Muscle of arm (tissue), 14 donors: ENCODE data around the gene NCAM1. TPM values are rescaled to one million over a fixed set of nuclear protein-coding genes. Genes with fewer than 3 reads are reported as not detected.
"Not testable (repeated sequence)": the region's sequence is repeated elsewhere in the genome, so short reads cannot be mapped to it uniquely, and the experiment has no call there.

Experiments used
- DNase-seq: peaks from one replicate; pipeline ENCODE4 v3.0.0-alpha.2; 2013
- long read RNA-seq, 11 donors: transcript quantifications; one replicate each; lab custom pipeline, GENCODE V29; 2026
- polyA plus RNA-seq, 12 donors: library from polyadenylated mRNA; unstranded; fragments of 120-200 nt; gene quantifications; one replicate each; pipeline ENCODE4 v1.2.1, GENCODE V29; 2013; ENCODE audit not compliant: insufficient read length in 12 of 12

Gene NCAM1
- polyA plus RNA-seq = 100 to 1,000 TPM; 105 to 161 (median 136) TPM
- long read RNA-seq, donor 1, transcript NCAM1-216 (3 exons, 560 nt) = major isoform, 14 of 51 reads
- long read RNA-seq, donor 1, partial matches to known transcripts = 37 of 51 reads
- long read RNA-seq, donor 1, other reads (novel, unspliced or antisense) = 0 of 51 reads
- long read RNA-seq, donor 2, partial matches to known transcripts = 5 of 16 reads
- long read RNA-seq, donor 2, other reads (novel, unspliced or antisense) = 6 of 16 reads
- long read RNA-seq, donor 3, transcript NCAM1-216 (3 exons, 560 nt) = major isoform, 5 of 12 reads
- long read RNA-seq, donor 3, partial matches to known transcripts = 5 of 12 reads
- long read RNA-seq, donor 3, other reads (novel, unspliced or antisense) = 0 of 12 reads
- long read RNA-seq, donor 4, partial matches to known transcripts = 0 of 5 reads
- long read RNA-seq, donor 4, other reads (novel, unspliced or antisense) = 0 of 5 reads
- long read RNA-seq, donor 5 = 0 reads
- long read RNA-seq, donor 6, partial matches to known transcripts = 0 of 2 reads
- long read RNA-seq, donor 6, other reads (novel, unspliced or antisense) = 0 of 2 reads
- long read RNA-seq, donor 7, partial matches to known transcripts = 10 of 13 reads
- long read RNA-seq, donor 7, other reads (novel, unspliced or antisense) = 0 of 13 reads
- long read RNA-seq, donor 8, partial matches to known transcripts = 27 of 34 reads
- long read RNA-seq, donor 8, other reads (novel, unspliced or antisense) = 0 of 34 reads
- long read RNA-seq, donor 9, partial matches to known transcripts = 22 of 24 reads
- long read RNA-seq, donor 9, other reads (novel, unspliced or antisense) = 0 of 24 reads
- long read RNA-seq, donor 10, partial matches to known transcripts = 6 of 10 reads
- long read RNA-seq, donor 10, other reads (novel, unspliced or antisense) = 0 of 10 reads
- long read RNA-seq, donor 11, transcript NCAM1-216 (3 exons, 560 nt) = major isoform, 11 of 29 reads
- long read RNA-seq, donor 11, partial matches to known transcripts = 18 of 29 reads
- long read RNA-seq, donor 11, other reads (novel, unspliced or antisense) = 0 of 29 reads

DNA sequence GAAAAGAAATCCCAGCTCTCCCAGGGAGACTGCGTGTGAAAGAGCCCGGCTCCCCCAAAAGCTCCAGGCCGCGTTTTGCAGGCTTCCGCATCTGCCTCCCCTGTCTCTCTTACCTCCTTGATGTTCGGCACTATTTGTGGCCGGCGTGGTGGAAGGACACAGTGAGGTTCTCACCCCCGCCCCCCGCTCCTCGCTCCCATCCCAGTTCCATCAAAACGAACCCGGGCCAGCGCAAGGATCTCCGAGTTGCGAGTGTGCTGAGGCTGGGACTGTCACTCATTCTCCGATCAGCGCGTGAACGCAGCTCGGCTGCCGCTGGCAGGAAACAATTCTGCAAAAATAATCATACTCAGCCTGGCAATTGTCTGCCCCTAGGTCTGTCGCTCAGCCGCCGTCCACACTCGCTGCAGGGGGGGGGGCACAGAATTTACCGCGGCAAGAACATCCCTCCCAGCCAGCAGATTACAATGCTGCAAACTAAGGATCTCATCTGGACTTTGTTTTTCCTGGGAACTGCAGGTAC lies at the start of gene NCAM1:
NCAM1 (plus strand) TSS at position 275 of the 523 bp plus-strand sequence.
- peak; percentile 86 for DNase-seq

DNA sequence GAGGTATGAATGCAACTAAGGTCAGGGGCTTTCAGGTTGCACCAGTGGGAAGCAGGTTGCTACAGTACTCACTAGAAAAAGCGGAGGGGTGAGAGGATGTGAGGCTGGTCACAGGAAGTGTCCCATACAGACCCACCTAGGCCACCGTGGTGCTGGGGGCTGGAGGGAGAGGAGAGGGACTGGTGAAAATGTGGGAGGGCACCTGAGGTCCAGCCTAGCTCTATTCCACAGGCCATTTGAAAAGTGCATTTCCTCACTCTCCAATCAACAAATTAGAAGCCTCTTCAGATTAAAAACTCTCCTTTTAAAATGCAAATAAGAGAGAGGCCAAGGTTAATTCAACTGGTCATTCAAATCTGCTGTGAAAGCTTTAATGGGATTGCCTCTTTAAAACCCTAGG lies 38.6 kb upstream of the NCAM1 start:
- DNase-seq = no peak

DNA sequence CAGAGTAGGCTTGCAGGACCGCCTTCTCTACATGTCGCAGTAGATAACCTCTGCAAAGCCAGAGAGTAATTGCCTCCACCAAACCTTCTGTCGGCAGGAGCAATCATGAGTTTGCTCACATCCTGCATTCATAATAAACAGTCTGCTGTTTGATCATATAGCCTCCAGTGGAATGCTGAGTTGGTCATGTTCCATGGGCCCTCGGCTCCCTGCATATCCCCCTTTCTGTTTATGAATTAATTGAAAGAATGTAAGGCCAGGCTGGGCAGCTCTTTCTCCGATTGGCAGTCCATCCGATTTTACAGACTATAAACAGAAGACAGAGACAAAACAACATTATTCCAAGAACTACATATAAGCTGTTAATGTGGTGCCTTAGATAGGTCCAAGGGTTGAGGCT lies 36.4 kb upstream of the NCAM1 start:
- not testable (repeated sequence) for DNase-seq

DNA sequence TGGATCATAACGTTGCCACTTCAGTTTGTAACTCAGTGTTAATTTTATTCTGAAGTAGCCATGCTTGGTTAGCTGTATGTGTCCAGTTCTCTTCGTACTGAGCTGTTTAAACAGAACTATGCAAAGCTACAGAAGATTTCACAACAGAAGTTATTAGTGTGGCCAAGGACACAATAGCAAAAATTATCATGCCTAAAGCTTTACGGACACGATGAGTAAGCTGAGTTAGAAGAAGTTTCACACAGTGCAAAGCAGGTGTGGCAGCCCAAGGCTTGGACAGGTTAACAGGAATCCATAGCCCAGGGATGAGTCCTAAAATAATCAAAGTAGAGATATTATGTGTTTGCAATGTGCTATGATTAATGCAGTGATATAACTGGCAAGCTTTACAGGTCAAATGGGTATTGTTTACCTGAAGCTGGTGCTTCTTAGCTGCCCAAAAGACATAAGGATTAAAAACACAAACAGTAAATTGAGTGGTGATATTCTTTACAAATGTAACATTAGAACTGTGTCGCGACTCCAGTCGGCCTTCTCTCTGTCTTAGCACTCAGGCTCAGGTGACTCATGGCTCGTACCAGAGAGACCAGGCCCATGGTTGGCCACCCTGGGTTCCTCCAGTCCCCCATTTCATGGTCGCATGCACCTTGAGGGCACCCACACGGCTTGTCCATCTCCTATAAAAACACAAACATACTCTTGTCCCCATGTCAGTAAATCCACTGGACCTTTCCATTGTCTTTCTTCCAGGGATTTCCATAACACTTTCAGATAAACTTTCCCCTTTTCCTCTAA lies 35.5 kb upstream of the NCAM1 start:
- no peak for DNase-seq

DNA sequence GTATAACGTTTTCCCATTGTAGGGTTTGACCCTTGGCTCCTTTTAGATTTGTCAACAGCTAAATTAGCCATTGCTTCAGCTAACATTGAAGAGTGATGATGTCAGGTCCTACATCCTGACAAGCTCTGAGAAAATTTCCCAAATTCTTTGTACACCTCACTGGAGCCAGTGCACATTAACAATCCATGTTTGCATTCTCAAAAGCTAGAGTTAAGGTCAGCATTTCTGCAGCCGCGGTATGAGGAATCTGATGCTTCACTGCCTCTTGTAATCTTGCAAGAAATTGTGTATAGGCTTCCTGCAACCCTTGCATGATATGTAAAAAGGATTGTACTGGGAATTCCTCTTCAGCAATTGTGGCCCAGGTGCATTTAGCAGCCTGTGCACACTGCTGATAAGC lies 33.1 kb upstream of the NCAM1 start:
- no peak for DNase-seq

DNA sequence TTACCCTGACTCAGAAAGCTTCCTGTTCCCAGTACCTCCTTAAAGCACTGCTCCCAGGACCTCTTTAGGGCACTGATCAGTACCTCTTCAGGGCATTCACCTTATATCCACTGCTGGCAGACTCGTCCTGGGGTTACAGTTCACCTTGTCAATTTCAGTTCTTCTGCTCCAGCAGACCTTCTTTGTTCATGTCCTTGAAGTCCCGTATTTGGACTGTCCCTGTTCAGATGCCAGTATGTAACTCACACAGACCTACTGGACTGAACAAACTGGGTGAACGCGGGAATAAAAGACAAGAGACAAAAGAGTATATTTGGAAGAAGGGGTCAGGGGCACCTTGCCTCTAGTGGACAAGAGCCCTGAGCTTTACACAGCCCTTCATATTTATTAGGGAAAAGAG lies 31.8 kb upstream of the NCAM1 start:
- no peak for DNase-seq

DNA sequence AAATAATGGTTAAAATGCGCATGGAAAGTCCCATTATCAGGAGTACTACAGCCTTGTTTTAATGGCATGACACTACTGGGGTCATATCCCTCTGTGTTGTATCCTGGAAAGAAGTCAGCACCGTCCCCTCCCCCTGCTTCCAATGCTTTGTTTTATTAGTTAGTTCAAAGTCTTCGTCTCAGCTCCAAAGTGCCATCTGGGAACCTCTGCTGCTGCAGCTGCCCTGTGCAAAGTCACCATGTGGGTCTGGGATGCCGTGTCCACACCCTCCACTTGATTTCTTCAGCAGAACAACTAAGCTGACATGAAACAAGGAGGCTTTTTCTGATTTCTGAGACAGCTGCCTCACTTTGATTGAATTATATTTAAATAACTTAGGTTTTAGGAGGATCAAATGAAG lies 29.5 kb upstream of the NCAM1 start:
- no peak for DNase-seq

DNA sequence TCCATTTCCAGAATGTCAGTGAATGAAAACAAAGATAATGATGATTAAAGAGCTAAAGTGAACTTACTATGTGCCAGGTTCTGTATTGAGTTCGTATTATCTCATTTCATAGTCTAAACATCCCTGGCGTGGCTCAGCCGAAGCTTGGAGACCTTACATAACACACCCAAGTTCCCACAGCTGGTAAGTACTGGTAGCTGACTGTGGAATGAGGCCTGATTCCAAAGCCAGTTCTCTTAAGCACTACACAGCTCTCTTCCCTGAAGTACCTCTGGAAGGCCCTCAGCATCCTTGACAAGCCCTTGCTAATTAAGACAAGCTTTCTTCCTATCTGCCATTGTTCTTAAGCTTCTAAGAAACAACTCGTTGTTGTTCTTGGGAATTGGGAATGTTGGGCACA lies 28.6 kb upstream of the NCAM1 start:
- DNase-seq = no peak

DNA sequence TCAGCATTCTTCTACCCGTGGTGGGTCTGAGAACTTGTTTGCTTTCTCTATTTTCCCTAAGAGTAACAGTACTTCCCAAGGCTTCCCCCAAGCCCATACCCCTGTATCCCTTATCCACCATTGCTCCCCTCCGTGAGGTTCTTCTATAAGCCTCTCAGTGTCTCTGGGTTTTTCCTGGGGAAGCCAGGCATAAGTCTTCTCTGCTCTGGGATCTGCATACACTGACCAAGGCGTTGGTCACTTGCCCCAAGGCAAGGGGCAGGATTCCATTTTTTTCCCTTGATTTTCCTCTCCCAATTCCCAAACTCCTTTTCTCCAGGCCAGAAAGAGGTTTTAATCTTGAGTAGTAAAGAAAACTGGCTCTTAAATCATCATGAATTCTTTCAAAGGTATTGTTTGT lies 27.2 kb upstream of the NCAM1 start:
- DNase-seq = no peak

DNA sequence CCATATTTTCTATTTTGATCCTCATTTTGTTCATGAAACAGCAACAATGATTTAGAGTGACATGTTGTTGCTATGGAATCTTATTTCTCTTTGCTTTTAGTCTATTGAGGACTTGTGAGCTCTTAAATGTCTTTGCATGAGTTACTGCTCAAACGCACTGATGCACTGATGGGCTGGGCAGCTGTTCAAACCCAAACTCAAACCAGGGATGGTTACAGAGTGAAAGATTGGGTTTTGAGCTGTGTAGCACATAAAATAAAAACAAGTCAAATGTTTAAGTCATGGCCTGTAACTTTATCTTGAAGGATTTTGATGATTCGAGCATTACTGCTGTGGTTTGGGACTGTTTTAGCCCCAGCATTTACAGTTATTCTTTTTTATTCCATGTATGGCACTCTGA lies 20.1 kb upstream of the NCAM1 start:
- no peak for DNase-seq

DNA sequence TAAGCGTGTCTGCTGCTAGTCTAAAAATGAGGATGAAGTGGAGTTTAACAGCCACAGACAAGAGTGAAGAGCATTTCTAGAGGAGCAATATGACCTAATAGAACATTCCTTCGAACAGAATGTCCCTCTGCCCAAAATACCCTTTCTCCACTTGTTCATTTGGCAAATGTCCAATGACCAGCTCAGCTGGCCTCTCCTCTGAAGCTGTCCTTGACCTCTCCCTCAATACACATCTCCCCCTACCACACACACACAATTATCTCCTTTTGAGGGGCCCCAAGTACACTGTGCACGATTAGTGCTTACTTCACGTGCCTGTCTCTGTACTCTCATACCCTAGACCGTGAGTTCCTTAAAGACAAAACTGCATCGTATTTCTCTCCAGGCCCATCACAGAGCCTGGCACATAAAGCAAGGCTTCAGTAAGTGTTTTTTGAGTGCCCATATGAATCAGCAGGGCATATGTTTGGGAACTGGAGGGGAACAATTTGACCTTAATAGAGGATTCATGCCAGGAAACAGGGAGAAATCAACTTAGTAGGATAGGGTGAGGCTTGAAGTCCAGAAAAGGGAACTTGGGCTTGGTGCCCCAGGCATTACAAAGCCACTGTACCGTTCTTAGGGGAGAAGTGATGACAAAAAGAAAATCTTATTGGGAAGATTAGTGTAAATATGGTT lies 18.1 kb upstream of the NCAM1 start:
- no peak for DNase-seq

DNA sequence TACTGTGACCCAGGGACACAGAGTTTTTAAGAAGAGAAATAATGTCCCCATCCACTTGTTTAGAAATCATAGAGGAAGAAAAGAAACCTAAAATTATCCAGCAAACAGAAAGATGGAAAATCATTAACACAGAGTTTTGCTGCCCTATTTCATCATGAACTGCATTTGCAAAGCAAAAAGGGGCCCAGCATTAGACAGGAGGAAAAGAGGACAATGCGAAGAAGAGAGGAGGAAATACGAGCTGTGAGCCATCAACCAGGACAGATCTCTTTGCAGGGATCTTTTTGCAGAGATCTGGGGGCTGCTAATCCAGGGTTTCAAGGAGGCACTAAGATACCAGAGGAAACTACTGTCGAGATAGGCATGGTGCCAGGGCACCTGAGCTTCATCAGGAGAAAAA lies 14.4 kb upstream of the NCAM1 start:
- no peak for DNase-seq

DNA sequence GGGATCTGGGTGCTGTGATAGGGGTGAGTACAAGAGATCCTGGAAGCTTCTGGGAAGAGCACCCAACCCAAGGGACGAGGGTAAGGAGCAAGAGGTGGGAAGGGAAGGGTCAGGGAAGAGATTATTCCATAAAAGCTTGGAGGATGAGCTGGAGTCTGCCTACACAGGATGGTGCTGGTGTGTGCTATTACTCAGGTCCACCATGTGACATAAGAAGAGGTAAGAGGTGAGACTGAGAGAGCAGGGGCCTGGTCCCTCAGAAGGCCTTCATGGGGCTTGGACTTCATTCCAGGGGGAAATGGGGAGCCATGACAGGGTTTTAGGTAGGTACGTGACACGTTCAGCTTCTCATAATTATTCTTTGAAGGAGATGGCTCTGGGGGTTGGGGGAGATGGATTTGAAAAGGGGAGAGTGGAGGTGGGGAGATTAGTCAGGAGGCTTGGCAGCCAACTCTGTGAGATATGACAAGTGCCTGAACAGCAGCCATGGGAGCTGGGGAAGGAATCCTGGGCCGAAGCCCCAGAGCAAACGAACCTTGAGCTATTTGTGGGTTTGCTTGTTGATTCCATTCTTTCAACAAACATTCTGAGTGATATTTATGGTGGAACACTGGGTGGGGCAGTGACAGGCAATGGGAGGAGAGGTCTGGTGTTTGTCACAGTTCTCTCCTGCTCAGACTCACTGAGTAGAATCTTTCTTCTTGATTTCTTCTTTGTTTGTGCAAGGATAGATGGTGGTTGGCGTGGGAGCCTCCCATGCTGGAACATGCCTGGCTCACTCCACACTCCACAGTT lies 11.2 kb upstream of the NCAM1 start:
- DNase-seq = no peak

DNA sequence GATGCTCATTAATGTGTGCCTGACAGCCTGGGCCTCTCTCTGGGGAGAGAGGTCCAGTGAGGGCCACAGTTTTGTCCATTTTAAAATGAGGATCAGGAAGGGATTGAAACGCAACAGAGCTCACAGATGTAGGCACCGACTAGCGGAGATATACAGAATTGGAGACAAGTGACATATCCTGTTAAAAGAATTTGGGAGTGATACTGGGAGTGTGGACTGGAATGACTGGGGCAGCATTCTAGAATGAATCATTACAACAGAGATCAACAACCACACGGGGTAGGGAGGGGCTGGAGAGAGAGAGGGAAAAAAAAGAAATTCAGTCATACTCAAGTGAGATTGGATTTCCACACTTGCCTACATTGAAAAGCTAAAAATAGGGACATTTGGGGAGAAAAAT lies 2.5 kb upstream of the NCAM1 start:
- DNase-seq = no peak

DNA sequence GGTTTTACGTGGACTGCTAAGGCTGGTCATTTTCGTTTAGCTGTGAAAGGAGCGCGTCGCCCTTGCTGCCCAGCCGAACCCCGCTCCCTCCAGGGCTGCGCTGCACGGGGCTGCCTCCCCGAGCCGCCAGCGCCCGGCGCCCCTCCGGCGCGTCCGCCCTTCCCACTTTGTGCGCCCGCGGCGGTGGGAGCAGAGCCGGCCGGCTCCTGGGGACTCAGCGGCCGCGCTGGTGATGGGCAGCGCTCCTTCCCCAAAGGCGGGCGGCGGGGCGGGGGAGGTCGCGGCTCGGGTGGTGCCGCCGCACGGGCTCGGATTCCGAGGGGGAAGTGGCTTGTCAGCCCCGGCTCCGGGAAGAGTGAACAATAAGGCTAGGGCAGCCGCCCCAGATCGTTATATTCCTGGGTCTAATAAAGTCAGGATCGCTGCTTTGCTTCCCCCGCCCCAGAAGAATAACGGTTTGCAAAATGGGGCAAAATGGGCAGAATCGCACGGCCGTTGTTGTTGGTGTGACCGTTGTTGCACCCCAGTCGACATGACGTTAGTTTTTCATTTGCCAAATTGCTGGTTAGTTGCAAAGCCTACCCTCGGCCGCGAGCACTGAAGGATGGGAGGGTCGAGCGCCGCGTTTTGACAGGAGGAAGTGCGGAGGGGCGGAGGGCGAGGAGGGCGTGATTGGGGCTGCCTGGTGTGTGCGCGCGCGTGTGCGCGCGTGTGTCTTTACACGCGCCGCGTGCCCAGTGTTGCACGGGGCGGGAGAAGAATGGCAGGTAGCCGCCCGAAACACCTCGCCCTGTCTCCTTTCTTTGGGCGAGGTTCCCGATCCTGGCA lies 745 bp downstream of the NCAM1 start:
- peak; percentile 43 for DNase-seq

DNA sequence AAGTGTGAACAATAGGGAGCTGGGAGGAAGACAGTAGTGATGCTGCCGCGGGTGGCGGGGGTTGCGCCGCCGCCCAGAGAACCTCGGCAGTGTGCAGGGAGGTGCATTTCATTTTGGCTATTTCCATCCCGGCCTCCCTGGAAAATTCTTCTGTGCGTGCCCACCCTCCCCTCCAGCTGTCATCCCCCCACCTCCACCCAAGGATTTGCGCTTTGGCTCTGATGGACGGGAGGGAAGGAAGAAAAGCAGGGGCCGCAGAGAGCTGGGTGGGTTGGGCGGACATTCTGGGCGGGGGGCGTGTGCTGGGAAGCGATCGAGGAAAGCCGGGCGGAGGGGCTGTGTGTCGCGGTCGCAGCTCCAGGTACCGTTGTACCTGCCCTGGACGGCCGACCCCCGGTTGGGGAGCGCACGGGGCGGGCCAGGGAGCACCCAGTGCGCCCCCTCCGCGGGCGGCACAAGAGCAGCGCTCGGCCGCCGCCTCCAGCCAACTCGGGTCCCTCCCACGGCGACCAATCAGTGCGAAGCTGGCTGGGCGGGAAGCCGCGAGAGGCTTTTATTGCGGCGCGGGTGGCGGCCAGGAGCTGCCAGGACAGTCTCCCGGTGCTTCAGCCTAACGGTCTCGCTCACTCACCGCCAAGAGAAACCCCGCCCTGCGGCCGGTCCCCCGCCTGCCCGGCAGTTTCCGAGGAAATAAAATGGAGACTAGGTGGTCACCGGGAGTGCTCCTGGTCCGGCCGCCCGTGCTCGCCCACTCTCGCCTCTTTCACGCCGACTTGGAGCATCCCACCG lies 1.6 kb downstream of the NCAM1 start:
- peak; percentile 44 for DNase-seq

DNA sequence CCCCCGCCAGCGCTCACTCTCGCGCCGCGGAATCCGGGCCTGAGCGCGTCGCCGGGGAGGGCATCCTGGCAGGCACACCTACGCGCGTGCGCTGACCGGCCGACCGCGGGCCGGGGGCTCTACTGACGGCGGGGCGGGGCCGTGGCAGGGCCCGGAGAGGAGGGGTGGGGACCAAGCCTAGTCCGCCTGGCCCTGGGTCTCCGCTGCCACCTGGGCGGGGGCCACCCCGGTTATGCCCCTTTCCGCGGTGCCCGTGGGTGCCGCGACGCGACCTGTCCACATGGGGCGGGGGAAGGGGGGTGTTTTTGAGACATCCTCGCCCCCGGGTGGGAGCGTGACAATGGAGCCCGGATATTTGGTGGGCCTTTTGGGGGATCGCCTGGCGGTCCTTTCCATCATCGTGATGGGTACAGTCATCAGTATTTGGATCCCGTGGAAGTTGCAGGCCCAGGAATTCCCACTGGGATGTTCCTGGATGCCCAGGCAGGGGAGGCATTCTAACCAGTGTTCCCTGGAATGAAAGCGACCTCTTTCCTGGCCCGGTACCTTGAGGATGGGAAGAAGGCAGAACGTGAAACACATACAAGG lies 2.2 kb downstream of the NCAM1 start:
- DNase-seq = no peak

DNA sequence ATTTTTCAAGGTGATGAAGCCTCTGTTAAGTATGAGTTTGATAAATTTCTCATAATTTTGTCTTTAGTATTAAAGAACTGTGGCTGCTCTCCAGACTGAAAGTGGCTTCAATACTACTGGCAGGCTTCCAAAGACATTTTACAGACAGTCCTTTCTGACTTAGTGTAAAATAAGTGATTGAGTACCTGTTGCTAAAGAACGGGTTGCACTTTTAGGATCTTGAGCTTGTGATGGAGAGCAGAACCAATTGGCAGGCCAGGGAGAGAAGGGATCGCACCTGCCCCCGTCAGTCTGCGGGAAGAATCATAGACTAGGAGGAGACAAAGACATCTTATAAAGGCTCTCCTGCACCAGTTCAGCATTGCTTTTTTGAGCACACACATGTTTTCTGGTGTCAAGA lies 4.4 kb downstream of the NCAM1 start:
- no peak for DNase-seq
